Uterus (tissue), 2 donors: ENCODE measurements around the gene JTB.

ENCODE experiments used
- CTCF ChIP-seq, 4 experiments: fragments of 200-600 bp in 2 of 4; fragments of 450-650 bp in 2 of 4; sonication (generic) in 2 of 4; IDR thresholded peaks; one replicate each; pipeline ENCODE4 v1.5.1; 2016 to 2019; ENCODE audit warnings: antibody characterized with exemption in 4 of 4, mild to moderate bottlenecking in 2 of 4, moderate library complexity in 1 of 4
- POLR2A ChIP-seq, 2 donors: fragments of 450-650 bp; IDR thresholded peaks; one replicate each; pipeline ENCODE4 v1.6.1; 2016; ENCODE audit warnings: antibody characterized with exemption in 2 of 2, mild to moderate bottlenecking in 1 of 2, moderate library complexity in 1 of 2

GRCh38 chr1:153934746-153935145, 42.7 kb downstream of the JTB start:
- no peak for TF ChIP-seq CTCF (IDR thresholded peaks at IDR 0.05)
- no peak for TF ChIP-seq POLR2A (IDR thresholded peaks at IDR 0.05)
